ENCODE measurements around the gene IL17REL. TPM values are rescaled to one million over a fixed set of nuclear protein-coding genes. Genes with fewer than 3 reads are reported as not detected.

The IL17REL gene
- total RNA-seq, 1 experiment from 2014 or later = 0.24 TPM

GRCh38 chr22:49959782-49960158 lies 52.8 kb downstream of the IL17REL start:
- POLR2A ChIA-PET = interaction anchor here (0.6 kb wide), 1 partner anchor 12 kb away, joined by 3 read pairs; no protein-coding TSS in a partner anchor
- CTCF ChIA-PET = interaction anchor here (0.7 to 1.6 kb wide), 3 partner anchors 13 to 71 kb away, joined by 4 to 5 read pairs (median 4); no protein-coding TSS in a partner anchor
- ATAC-seq (peak; percentile 25), DNase-seq (ENCODE audit: low spot score) (no peak)
- H3K9me3 Mint-ChIP-seq = no peaks in the 10 kb centered on the region
- no peak overlapping the region for H3K27ac Mint-ChIP-seq
- H3K4me1 Mint-ChIP-seq = peaks cover 5% of the 10 kb centered on the region; the same call in 1 of the 2 replicates
- H3K4me3 Mint-ChIP-seq = peak overlapping the region; percentile 63
- TF ChIP-seq ZNF263 (CRISPR knock-in tag; IDR thresholded peaks at IDR 0.05; ENCODE audit: low read depth) (no peak), RELA (CRISPR knock-in tag; IDR thresholded peaks at IDR 0.05; ENCODE audit: borderline replicate concordance) (no peak), ATF1 (CRISPR knock-in tag; IDR thresholded peaks at IDR 0.05) (no peak), TCF7 (CRISPR knock-in tag; IDR thresholded peaks at IDR 0.05; ENCODE audit: low read depth) (no peak), ZMAT4 (CRISPR knock-in tag; IDR thresholded peaks at IDR 0.05) (no peak)
- peaks cover 7% of the 10 kb centered on the region for H3K36me3 Mint-ChIP-seq
- no peaks in the 10 kb centered on the region; the same call in 1 of the 2 replicates for H3K27me3 Mint-ChIP-seq (ENCODE audit: low read depth)

GRCh38 chr22:49958931-49959781 lies 53.4 kb downstream of the IL17REL start:
- H3K27ac Mint-ChIP-seq = no peak overlapping the region
- no peaks in the 10 kb centered on the region for H3K9me3 Mint-ChIP-seq
- TF ChIP-seq GABPB1 (CRISPR knock-in tag; IDR thresholded peaks at IDR 0.05) (0 out of 2 replicates have a peak, but pooled peaks have one; percentile 20), GTF2I (CRISPR knock-in tag; conservative IDR thresholded peaks at IDR 0.05) (no peak), HMGXB4 (CRISPR knock-in tag; IDR thresholded peaks at IDR 0.05) (no peak)
- peaks cover 7% of the 10 kb centered on the region for H3K36me3 Mint-ChIP-seq
- POLR2A ChIA-PET = interaction anchor here (0.5 to 0.6 kb wide), 2 partner anchors 13 to 680 kb away, joined by 3 read pairs; no protein-coding TSS in a partner anchor
- CTCF ChIA-PET = interaction anchor here (0.7 to 1.6 kb wide), 3 partner anchors 12 to 71 kb away, joined by 4 to 5 read pairs (median 4); no protein-coding TSS in a partner anchor
- peaks cover 5% of the 10 kb centered on the region; the same call in 1 of the 2 replicates for H3K4me1 Mint-ChIP-seq
- ATAC-seq (no peak), DNase-seq (ENCODE audit: low spot score) (no peak)
- H3K27me3 Mint-ChIP-seq (ENCODE audit: low read depth) = no peaks in the 10 kb centered on the region; the same call in 1 of the 2 replicates
- H3K4me3 Mint-ChIP-seq = peak overlapping the region; percentile 63

GRCh38 chr22:49958366-49958921 lies 54.1 kb downstream of the IL17REL start:
- H3K27ac Mint-ChIP-seq = no peak overlapping the region
- ChIA-PET CTCF (interaction anchor here (1.2 kb wide), 1 partner anchor 72 kb away, joined by 3 read pairs; no protein-coding TSS in a partner anchor), POLR2A (interaction anchor here (0.5 to 0.8 kb wide), 2 partner anchors 12 to 681 kb away, joined by 3 to 4 read pairs; no protein-coding TSS in a partner anchor)
- H3K27me3 Mint-ChIP-seq (ENCODE audit: low read depth) = no peaks in the 10 kb centered on the region; the same call in 1 of the 2 replicates
- peak overlapping the region; percentile 63 for H3K4me3 Mint-ChIP-seq
- DNase-seq (ENCODE audit: low spot score) = no peak
- H3K36me3 Mint-ChIP-seq = peaks cover 2% of the 10 kb centered on the region
- no peak for ATAC-seq
- no peaks in the 10 kb centered on the region for H3K9me3 Mint-ChIP-seq
- H3K4me1 Mint-ChIP-seq = 0 out of 2 replicates have a peak, but pooled peaks cover under 1% of the 10 kb centered on the region
- TF ChIP-seq E2F1 (CRISPR knock-in tag; IDR thresholded peaks at IDR 0.05) (no peak), ZMAT4 (CRISPR knock-in tag; IDR thresholded peaks at IDR 0.05) (no peak), ATF6 (CRISPR knock-in tag; IDR thresholded peaks at IDR 0.05) (no peak), FOXK1 (CRISPR knock-in tag; IDR thresholded peaks at IDR 0.05) (no peak), HMGA2 (CRISPR knock-in tag; IDR thresholded peaks at IDR 0.05) (no peak), GRHL2 (CRISPR knock-in tag; IDR thresholded peaks at IDR 0.05; ENCODE audit: insufficient replicate concordance, severe bottlenecking) (no peak), ZBTB21 (CRISPR knock-in tag; IDR thresholded peaks at IDR 0.05; ENCODE audit: borderline replicate concordance) (no peak), ZNF512 (CRISPR knock-in tag; IDR thresholded peaks at IDR 0.05; ENCODE audit: borderline replicate concordance) (no peak), FOXP4 (CRISPR knock-in tag; IDR thresholded peaks at IDR 0.05) (no peak), EMX1 (CRISPR knock-in tag; IDR thresholded peaks at IDR 0.05) (no peak), ATF3 (CRISPR knock-in tag; conservative IDR thresholded peaks at IDR 0.05) (no peak)

Measured in WTC11 (cell line).